ENCODE data around the gene SLC48A1.
"Not testable (repeated sequence)": the region's sequence is repeated elsewhere in the genome, so short reads cannot be mapped to it uniquely, and the experiment has no call there.

The SLC48A1 gene

DNA sequence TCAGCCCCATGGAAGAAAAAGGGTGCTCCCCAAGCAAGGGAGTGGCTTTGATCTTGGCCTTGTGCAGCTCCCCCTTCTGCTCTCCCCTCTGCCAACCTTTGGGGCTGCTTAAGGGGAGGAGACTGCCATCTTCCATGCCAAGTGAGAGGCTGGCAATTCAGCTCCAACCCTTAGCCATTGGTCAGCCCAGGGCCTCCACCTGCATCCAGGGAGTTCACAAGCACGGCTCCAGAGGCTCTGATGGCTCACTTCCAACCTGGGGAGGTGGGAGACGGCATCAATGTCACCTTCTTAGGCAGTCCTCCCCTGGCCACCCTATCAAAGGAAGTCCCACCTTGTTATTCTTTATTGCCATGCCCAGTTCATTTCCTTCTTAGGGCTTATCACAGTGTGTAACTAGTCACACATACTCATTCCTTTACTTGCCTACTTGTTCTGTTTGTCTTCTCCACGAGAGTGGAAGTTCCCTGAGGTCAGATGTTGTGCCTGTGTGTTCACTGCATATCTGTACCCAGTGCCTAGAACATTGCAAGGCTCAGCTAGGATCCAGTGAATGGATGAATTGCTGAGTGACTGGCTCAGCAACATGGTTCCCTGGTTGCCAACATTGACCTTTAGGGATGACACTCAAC lies 41.6 kb downstream of the SLC48A1 start:
- no peak for DNase-seq
- in situ Hi-C loops (cut with MboI; ENCODE audit: low pct_unique_long_range_greater_than_20kb, low sequenced_read_pairs), result no loop called here

DNA sequence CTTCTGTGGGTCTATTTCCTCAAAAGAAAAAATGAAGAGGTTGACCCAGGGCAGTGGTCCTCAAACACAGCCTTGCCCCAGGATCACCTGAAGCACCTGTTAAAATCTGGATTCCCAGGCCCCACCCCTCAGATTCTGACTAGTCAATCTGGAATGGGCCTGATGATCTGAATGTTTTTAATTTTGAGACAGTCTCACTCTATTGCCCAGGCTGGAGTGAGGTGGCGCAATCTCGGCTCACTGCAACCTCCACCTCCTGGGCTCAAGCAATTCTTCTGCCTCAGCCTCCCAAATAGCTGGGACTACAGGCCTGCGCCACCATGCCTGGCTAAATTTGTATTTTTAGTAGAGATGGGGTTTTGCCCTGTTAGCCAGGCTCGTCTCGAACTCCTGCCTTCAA lies 42.4 kb downstream of the SLC48A1 start:
- DNase-seq; in situ Hi-C loops (cut with MboI; ENCODE audit: low pct_unique_long_range_greater_than_20kb, low sequenced_read_pairs): not testable (repeated sequence)

DNA sequence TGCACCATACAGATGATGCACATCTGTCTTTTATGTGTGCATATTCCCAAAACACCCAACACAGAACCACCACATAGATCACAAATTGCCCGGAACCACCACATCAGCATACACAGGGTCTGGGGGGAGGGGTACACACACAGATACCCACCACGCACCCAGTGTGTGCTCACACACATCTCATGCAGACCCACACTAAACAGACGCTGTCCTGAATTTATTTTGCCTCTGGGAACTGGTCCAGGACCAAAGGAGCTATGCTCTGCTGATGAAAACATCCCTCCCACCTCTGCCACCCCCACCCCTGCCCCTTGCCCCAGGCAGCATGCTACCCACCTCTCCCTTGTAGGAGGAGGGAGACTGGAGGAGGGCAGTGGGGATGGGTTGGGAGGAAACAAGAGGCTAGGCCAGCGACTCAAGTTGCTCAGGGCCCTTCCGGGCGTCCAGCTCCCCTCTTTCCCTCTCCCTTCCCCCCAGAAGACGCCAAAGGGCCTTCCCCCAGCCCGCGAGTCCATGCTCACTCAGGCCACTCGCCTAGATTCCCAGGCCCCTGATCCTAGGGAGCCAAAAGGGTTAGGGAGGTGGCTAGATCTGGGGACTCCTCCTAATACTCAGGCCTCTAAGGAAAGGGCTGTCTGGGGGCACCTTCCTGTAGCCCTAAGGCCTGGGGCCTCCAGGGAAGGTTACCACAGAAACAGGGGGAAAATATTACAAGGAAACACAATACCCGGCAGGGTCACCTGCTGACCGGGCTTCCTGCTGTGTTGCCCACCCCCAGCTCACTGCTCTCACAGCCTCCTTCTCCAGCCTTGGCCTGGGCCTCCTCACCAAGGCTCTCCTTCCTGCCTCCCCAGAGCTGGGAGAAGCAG lies 43.6 kb downstream of the SLC48A1 start:
- in situ Hi-C loops (cut with MboI; ENCODE audit: low pct_unique_long_range_greater_than_20kb, low sequenced_read_pairs), result no loop called here
- no peak for DNase-seq

DNA sequence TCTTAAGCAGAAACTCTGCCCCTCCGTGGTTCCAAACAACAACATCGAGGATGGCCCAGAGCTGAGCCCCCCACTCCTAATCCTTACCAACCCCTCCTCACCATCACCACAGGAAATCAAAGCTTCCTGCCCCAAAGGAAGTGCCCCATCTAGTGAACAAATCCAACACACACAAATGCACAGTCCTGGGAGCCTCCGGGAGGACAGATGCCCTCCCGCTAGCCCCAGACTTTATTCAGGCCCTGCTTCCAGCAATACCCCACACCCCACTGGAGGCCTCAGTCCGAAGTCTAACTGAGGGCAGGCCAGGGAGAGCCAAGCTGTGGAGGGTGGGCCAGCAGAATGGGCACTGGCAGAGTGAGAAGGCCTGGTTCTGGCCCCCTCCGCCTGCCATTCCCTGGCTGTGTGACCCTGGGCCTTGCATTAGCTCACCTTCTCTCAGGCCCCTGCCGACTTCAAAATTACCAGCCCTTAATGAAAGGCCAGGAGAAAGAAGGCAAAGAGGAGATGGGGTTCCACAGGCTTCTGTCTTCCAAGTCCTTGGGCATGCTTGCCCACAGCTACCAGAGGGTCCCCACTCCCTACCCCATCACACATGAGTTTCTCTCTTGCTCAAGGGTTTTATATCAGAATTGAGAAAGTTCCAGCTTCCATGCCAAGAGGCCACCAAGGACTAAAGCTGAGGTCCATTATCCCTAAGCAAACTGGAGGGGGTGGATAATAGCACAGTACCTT lies 44.4 kb downstream of the SLC48A1 start:
- peak; percentile 49 for DNase-seq
- in situ Hi-C loops (cut with MboI; ENCODE audit: low pct_unique_long_range_greater_than_20kb, low sequenced_read_pairs), result no loop called here

DNA sequence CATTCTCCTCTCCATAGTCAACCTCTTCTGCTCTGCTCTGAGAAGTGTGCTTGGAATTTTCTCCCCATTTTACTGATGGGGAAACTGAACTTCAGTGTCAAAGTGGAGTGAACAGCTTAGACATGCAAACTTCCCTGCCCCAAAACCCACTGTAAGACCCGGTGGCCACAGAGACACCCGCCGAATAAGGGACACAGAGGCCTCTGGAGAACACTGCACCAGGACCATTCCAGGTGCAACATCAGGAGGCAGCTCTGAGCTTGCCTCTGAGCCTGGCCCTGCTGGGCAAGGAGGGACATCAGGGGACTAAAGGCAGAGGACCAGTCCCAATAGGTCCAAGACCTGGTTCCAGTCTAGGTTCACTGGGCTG lies 45.0 kb downstream of the SLC48A1 start:
- in situ Hi-C loops (cut with MboI; ENCODE audit: low pct_unique_long_range_greater_than_20kb, low sequenced_read_pairs), result no loop called here
- DNase-seq, result no peak

DNA sequence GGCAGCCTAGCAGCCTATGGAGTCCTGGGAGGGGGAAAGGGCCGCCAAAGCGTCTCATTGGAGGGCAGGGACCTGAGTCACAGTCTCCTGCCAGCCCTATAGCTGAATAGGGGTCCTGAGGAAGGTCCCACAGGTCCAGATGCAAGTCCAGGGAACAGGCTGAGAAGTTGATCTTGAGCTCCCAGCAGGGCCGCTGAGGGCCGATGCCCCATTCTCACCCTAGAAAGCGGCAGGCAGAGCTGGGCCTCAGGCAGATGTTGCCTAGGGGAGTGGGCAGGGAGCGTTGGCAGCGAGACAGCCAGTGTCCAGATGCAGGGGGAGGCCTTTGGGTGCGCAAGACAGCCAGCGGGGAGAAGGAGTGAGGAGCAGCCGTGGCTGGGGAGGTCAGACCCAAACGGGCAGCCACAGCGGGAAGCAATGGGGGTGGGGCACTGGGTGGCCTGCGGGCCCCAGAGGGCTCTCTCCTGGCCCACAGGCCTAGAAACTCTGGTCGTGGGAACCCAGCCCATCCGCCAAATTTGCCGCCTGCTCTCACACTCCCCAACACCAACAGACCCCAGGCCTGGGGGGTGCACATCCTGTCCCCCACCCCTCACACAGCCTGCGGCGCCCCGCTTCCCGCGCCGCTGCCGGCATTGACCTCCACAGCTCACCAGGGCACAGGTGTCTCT lies 45.6 kb downstream of the SLC48A1 start:
- in situ Hi-C loops (cut with MboI; ENCODE audit: low pct_unique_long_range_greater_than_20kb, low sequenced_read_pairs), result no loop called here
- no peak for DNase-seq

DNA sequence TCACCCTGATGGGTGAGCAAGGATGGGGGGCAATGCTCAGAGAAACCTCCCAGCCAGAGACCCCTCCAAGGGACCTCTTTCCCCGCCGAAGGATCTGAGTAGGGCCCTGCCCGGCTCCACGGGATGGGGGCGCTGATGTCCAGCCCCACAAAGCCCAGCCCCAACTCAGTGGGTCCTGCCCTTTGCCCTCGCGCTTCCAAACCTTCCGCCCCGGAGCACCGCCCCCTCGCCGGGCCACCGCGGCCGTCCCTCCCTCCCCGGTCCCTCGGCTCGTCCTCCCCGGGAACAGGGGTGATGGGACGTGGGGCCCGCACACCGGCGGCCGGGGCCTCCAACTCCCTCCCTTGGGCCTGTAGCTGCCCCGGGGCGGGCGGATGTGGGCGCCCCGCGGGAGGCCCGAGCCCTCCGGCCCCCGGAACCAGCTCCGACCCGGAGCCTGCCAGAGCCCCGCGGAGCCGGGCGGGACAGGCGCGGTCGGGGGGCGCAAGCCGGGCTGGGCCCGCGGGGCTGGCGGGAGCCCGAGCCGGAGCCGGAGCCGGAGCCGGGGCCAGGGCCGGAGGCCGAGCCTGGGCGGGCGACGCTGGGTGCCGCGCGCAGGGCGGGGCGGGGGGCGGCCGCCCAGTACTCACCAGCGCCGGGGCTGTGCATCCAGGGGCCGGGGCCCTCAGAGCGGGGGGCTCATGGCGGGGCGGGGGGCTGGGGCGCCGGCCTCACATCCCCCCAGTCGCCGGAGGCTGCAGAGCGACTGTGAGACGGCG lies 46.3 kb downstream of the SLC48A1 start:
- in situ Hi-C loops (cut with MboI; ENCODE audit: low pct_unique_long_range_greater_than_20kb, low sequenced_read_pairs), result no loop called here
- peak; percentile 43 for DNase-seq

DNA sequence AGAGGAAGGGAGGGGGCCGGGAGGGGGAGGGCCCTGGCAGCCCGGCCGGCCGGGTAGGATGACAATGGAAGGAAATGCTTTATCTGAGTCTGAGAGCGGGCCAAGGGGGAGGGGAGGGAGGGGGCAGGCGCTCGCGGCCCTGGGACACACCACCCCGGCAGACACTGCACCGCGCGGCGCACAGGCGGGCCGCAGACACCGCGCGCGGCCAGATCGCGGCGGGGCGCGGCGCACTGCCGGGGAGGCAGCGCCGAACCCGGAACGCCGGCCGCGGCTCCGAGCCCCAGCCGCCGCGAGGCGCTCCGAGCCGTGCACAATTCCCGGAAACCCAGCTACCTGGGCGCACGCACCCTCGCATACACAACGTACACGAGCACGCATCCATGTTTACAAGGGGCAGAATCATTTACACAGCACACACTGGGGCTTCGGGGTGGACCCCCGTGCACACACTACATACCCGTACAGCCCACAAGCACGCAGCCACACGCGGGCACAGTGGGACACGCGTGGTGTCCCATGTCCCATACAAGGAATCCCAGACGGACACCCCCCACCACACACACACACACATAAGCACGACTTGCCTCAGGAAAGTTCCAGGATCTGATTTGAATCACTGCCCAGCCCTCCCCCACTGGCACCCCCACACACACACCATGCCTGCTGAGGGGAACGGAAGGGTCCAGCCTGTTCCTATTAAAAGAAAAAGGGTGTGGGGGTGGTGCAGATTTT lies 47.0 kb downstream of the SLC48A1 start, which contains the start of gene HDAC7:
Gene HDAC7, minus strand, starts transcription at position 8 of the 735 bp plus-strand sequence. CDS start 118 bp downstream, outside the sequence.
- in situ Hi-C loops (cut with MboI; ENCODE audit: low pct_unique_long_range_greater_than_20kb, low sequenced_read_pairs), result no loop called here
- DNase-seq, result peak; percentile 70

DNA sequence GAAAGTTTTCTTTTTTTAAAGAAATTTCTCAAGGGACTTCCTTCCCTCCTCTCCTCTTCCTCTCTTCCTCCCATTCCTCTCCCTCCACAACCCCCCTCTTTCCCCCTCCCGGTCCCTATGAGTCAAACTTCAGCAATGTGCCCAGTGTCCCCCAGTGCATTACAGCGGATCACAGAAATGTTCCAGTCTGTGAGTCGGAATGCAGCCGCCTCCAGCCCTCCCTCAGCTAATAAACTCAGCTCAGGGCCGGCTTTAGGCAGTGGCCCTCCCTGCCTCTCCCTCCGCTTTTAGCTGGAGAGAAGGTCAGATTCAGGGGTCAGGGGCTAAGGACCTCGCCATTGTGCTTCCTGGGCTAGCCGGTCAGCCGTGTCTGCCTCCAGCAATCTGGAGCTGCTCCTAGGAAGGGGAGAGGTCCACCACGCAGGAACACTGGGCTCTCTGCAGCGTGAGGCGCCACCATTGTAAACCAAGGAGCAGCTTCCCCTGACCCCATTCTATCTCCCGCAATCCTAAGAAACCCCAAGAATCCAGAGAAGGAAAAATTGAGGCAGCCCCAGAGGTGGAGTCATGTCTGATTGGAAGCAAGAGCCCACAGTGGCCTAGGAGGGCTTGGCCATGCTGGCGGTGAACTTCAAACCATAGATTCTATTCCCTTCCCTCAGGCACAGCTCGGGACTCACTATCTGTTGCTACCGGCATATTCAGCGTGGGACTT lies 47.8 kb downstream of the SLC48A1 start:
- DNase-seq, result no peak
- in situ Hi-C loops (cut with MboI; ENCODE audit: low pct_unique_long_range_greater_than_20kb, low sequenced_read_pairs), result no loop called here

DNA sequence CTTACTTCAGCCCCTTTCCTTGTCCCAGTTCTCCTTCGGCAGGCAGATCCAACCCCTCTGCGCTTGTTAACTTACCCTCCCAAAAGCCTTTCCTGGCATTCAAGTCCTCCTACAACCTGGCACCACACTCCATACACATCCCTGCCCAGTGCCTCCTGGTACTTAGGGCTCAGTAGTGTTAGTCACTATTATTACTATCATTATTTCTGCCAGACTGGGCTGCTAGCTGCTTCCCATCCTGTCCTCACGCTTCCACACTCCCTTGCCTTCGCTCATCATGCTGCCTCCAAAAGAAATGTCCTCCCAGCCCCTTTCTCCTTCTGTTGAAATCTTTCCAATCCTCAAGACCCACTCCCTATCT lies 48.3 kb downstream of the SLC48A1 start:
- no peak for DNase-seq
- in situ Hi-C loops (cut with MboI; ENCODE audit: low pct_unique_long_range_greater_than_20kb, low sequenced_read_pairs), result no loop called here

DNA sequence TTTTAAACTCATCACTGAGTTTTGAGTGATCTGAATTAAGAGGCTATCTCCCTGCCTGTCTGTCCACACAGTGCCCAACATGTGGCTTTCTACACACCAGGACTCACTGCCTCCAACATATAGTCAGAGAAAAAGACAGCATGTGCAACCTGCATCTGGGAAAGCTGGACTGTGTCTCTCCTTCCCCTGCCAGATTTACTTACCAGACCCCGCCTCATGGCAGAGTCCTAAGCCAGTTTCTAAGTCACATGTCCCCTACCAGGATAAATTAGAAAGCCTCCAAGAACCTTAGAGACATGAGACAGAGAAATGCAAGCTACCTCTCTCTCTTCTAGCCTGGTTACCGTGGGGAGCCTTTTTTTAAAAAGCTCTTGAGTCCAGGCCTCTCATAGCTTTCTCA lies 49.4 kb downstream of the SLC48A1 start:
- in situ Hi-C loops (cut with MboI; ENCODE audit: low pct_unique_long_range_greater_than_20kb, low sequenced_read_pairs), result no loop called here
- no peak for DNase-seq

DNA sequence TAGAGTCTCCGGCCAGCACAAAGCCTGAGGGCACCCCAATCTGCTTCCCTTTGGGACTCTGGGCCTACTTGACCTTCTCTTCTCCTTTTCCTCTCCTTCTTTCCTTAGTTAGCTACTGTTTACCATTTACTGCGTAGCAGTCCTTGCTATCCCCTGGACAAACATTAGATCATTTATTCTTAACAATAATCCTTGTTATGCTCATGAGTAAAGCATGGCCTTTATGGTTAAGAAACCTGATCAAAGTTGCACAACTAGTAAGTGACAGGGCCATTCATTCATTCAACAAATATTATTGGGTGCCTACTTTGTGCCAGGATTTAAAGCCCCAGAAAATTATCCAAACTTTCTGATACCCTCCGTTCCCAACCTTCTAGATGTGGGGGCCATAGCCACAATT lies 49.8 kb downstream of the SLC48A1 start:
- DNase-seq, result no peak
- in situ Hi-C loops (cut with MboI; ENCODE audit: low pct_unique_long_range_greater_than_20kb, low sequenced_read_pairs), result no loop called here

DNA sequence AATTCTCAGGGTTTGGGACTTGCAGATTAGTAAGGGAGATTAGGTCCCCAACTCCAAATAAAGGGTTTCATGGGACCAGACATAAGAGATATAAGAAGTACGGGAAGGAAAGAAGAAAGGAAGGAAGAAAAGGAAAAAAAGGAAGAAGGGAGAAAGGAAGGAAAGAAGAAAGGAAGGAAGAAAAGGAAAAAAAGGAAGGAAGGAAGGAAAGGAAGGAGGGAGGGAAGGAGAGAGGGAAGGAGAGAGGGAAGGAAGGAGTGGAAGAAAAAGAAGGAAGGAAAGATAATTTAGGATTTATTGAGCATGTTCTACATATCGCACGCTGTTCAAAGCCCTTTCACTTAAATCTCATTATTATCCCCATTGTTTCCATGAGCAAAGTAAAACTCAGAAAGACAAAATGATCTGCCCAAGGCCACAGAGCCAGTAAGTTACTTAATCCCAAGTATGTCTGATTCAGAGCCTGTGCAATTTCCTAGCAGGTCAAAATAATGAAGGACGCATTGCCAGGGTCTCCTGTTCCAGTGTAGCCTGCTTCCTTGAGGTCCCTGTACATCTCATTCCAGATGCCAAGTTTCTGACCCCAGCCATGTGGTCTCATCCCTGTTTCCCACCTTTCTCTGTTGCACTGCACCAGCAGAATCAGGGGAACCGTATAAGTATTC lies 50.5 kb downstream of the SLC48A1 start:
- DNase-seq, result no peak
- in situ Hi-C loops (cut with MboI; ENCODE audit: low pct_unique_long_range_greater_than_20kb, low sequenced_read_pairs), result no loop called here

DNA sequence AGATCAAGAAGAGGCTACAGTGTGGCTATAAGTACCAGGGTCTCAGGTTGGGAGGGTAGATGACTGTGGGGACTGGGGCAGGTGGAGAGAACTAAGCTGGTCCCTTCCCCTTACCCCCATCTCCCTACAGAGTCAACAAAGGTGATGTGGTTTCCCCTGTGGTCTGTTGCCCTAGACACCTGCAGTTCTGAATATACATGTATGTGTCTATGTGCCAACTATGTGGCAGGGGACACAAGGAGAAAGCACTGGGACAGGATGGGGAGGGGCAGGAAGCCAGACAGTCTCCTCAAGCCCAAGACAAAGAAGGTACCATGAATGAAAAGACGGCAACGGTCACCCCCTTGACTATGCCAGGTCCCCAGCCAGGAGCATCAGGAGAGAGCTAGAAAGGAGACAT lies 51.2 kb downstream of the SLC48A1 start:
- in situ Hi-C loops (cut with MboI; ENCODE audit: low pct_unique_long_range_greater_than_20kb, low sequenced_read_pairs), result no loop called here
- no peak for DNase-seq

DNA sequence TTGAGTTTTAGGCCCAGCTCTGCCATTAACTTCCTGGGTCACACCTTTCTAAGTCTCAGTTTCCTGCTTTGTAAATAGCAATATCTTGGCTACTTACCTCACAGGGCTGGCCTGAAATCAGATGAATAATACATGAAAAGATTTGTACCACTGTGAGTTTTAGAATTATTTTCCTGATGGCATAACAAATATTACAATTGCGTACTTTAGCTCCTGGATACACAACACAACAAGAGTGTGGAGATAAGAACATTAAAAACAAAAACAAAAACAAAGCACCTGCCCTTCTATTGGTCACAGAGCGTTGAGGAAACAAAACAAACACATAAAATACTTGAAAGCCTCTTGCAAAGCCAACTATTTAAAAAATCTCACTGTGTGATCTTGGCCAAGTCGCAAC lies 51.6 kb downstream of the SLC48A1 start:
- in situ Hi-C loops (cut with MboI; ENCODE audit: low pct_unique_long_range_greater_than_20kb, low sequenced_read_pairs), result loop anchor here (25.0 kb wide), 1 partner anchor 87 kb away; the partner anchor contains the start of gene ENDOU
- DNase-seq, result no peak

DNA sequence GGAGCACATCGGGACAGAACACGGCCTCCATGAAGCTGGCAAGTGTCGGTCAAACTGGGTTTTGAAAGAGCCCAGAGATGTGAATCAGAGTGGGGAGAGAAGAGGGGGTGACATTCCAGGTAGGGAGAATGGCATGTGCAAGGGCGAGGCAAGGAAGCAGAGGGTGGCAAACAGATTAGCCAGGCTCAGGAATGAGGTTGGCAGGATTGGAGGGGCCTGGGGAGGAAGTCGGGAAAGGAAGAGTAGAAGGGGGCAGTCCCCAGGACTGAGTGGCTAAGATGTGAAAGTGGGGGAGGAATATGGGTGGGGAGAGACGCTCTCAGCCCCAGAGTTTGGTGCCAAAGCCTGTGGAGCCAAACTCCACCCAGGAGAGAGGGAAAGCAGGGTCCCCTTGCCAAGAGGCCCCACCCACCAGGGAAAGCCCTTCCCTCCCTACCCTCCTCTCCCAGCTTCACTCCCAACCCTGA lies 52.2 kb downstream of the SLC48A1 start:
- no peak for DNase-seq
- in situ Hi-C loops (cut with MboI; ENCODE audit: low pct_unique_long_range_greater_than_20kb, low sequenced_read_pairs), result loop anchor here (25.0 kb wide), 1 partner anchor 88 kb away; the partner anchor contains the start of gene ENDOU
